ENCODE data around the gene SLC25A25.

DNA sequence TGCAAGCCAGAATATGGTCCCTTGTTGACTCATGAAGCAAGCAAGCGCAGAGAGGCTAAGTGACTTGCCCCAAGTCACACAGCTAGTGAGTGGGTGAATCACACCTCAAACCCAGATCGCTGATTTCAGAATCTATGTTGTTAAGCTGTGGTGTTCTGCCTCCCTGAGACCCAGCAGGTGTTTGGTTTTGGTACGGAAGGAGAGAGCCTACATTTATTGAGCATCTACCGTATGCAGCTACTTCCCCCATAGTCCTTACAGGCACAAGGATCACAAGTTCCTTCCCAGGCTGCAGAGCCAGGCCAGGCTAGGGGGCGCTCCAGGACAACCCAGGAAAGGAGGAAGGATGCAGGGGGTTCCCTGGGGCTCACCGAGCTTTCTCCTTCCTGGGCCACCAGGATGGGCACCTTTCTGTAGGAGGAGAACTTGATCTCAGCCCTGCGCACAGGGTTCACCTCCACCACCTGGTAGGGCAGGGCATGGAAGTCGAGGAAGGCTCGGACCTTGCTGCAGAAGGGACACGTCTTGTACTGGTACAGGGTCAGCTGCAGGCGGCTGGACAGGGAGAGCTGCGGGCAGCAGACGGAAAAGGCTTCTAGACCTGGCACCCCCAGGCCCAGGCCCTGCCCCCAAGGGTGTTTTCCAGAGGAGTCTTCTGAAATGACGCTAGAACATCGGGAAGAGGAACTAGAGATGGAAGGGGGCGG, 57.0 kb downstream of the SLC25A25 start:
- TF ChIP-seq POLR2AphosphoS5 (IDR thresholded peaks at IDR 0.05; ENCODE audit: borderline replicate concordance, low read depth, low read length): no peak
- TF ChIP-seq EZH2 (IDR thresholded peaks at IDR 0.05): no peak
- no peak for TF ChIP-seq FOXP2 (optimal IDR thresholded peaks at IDR 0.05; ENCODE audit: control extremely low read depth, extremely low read length, insufficient read depth)
